SK-N-SH treated with all-trans-retinoic acid at 6 μM for 48 hours (cell line): ENCODE results near the gene GLRX.
"Not testable (repeated sequence)": the region's sequence is repeated elsewhere in the genome, so short reads cannot be mapped to it uniquely, and the experiment has no call there.

Experiments used
- ATAC-seq: fragments of 200-7000 bp; cut with Tn5 transposase; 3 replicates; pipeline ENCODE4 v1.9.1; 2020; ENCODE audit warnings: mild to moderate bottlenecking, moderate library complexity
- ARNTL ChIP-seq: fragments of 450-650 bp; formaldehyde crosslinking; IDR thresholded peaks from 2 replicates; pipeline ENCODE4 v1.5.0; 2020; ENCODE audit warnings: low read depth, mild to moderate bottlenecking, moderate library complexity, borderline replicate concordance
- BACH2 ChIP-seq: fragments of 250-450 bp; sonication (Bioruptor Pico); IDR thresholded peaks from 2 replicates; pipeline ENCODE4 v1.9.0; 2021; ENCODE audit warnings: mild to moderate bottlenecking, borderline replicate concordance
- ESRRG ChIP-seq: fragments of 250-450 bp; sonication (Bioruptor Pico); IDR thresholded peaks from 2 replicates; pipeline ENCODE4 v1.6.1; 2021; ENCODE audit warnings: mild to moderate bottlenecking
- GLIS3 ChIP-seq: fragments of 250-450 bp; sonication (Bioruptor Pico); IDR thresholded peaks from 2 replicates; pipeline ENCODE4 v1.5.0; 2020; ENCODE audit warnings: mild to moderate bottlenecking, moderate library complexity
- ISL1 ChIP-seq: fragments of 250-450 bp; sonication (Bioruptor Pico); IDR thresholded peaks from 2 replicates; pipeline ENCODE4 v2.1.2; 2022; ENCODE audit warnings: mild to moderate bottlenecking, moderate library complexity
- PATZ1 ChIP-seq: fragments of 250-450 bp; sonication (Bioruptor Pico); IDR thresholded peaks from 2 replicates; pipeline ENCODE4 v1.8.0; 2020; ENCODE audit warnings: mild to moderate bottlenecking, moderate library complexity, borderline replicate concordance
- RARB ChIP-seq: fragments of 250-450 bp; sonication (Bioruptor Pico); IDR thresholded peaks from 2 replicates; pipeline ENCODE4 v1.8.0; 2021; ENCODE audit warnings: mild to moderate bottlenecking, moderate library complexity
- SNAI2 ChIP-seq: fragments of 250-450 bp; sonication (Bioruptor Pico); IDR thresholded peaks from 2 replicates; pipeline ENCODE4 v1.5.0; 2020; ENCODE audit warnings: mild to moderate bottlenecking, moderate library complexity
- TOX ChIP-seq: fragments of 250-450 bp; sonication (Bioruptor Pico); IDR thresholded peaks from 2 replicates; pipeline ENCODE4 v1.8.0; 2021; ENCODE audit warnings: mild to moderate bottlenecking, moderate library complexity, borderline replicate concordance
- TSHZ2 ChIP-seq: fragments of 250-450 bp; sonication (Bioruptor Pico); IDR thresholded peaks from 2 replicates; pipeline ENCODE4 v1.5.0; 2020; ENCODE audit warnings: mild to moderate bottlenecking, moderate library complexity
- ZC3H10 ChIP-seq: fragments of 250-450 bp; sonication (Bioruptor Pico); IDR thresholded peaks from 2 replicates; pipeline ENCODE4 v1.5.1; 2021; ENCODE audit warnings: mild to moderate bottlenecking, moderate library complexity
- ZFP3 ChIP-seq: fragments of 250-450 bp; sonication (Bioruptor Pico); IDR thresholded peaks from 2 replicates; pipeline ENCODE4 v1.5.0; 2020; ENCODE audit warnings: mild to moderate bottlenecking, moderate library complexity
- ZFP30 ChIP-seq: fragments of 450-650 bp; formaldehyde crosslinking; IDR thresholded peaks from 2 replicates; pipeline ENCODE4 v1.5.0; 2022; ENCODE audit warnings: mild to moderate bottlenecking, moderate library complexity
- ZNF565 ChIP-seq: fragments of 450-650 bp; formaldehyde crosslinking; conservative IDR thresholded peaks from 2 replicates; pipeline ENCODE4 v1.5.0; 2020; ENCODE audit warnings: low read depth, mild to moderate bottlenecking, moderate library complexity
- ZNF8 ChIP-seq: fragments of 450-650 bp; formaldehyde crosslinking; IDR thresholded peaks from 2 replicates; pipeline ENCODE4 v1.5.0; 2020; ENCODE audit warnings: mild to moderate bottlenecking, moderate library complexity
- TF ChIP-seq, protein P1 (sequence below): fragments of 250-450 bp; sonication (Bioruptor Pico); IDR thresholded peaks from 2 replicates; pipeline ENCODE4 v1.8.0; 2021; ENCODE audit warnings: low read depth, mild to moderate bottlenecking, moderate library complexity, borderline replicate concordance
- TF ChIP-seq, protein P2 (sequence below): fragments of 250-450 bp; sonication (Bioruptor Pico); IDR thresholded peaks from 2 replicates; pipeline ENCODE4 v1.5.1; 2021; ENCODE audit warnings: mild to moderate bottlenecking, moderate library complexity

GLRX gene

GRCh38 chr5:95852567-95852966 lies 30.0 kb upstream of the GLRX start (continued):
- TF ChIP-seq PATZ1 (CRISPR knock-in tag) (no peak), ISL1 (CRISPR knock-in tag) (no peak), SNAI2 (CRISPR knock-in tag) (no peak), TSHZ2 (CRISPR knock-in tag) (no peak)
- TF ChIP-seq, protein P1, sequence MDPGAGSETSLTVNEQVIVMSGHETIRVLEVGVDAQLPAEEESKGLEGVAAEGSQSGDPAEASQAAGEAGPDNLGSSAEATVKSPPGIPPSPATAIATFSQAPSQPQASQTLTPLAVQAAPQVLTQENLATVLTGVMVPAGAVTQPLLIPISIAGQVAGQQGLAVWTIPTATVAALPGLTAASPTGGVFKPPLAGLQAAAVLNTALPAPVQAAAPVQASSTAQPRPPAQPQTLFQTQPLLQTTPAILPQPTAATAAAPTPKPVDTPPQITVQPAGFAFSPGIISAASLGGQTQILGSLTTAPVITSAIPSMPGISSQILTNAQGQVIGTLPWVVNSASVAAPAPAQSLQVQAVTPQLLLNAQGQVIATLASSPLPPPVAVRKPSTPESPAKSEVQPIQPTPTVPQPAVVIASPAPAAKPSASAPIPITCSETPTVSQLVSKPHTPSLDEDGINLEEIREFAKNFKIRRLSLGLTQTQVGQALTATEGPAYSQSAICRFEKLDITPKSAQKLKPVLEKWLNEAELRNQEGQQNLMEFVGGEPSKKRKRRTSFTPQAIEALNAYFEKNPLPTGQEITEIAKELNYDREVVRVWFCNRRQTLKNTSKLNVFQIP (CRISPR knock-in tag), result no peak

- not testable (repeated sequence) for ATAC-seq
Observed at GRCh38 chr5:95851141-95851540, 28.6 kb upstream of the GLRX start.

DNA sequence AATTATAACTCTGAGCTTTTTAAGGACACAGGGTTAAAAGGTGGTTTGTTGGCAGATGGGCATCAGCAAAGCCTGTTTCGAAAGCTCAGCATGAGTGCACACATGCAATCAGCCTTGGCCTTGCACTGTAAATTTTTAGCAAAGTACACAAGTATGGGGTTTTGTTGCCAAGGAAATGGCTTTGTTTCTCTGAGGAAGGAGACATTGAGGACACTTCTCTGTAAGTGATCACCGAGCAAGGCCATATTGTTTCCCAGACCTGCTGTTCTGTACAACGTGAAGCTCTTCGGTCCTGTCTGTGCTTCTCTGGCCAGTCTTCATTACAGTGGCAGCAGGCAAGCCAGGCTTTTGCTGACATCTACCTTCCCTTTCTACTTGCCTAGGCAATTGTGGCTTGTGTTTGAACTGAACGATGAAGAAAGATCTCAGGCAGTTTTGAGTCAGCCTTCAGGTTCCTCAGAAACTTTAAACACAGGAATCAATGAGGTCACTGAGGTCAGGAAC lies 27.9 kb upstream of the GLRX start:
- TF ChIP-seq ZFP3 (CRISPR knock-in tag) (no peak), ESRRG (CRISPR knock-in tag) (no peak), ZC3H10 (no peak), TOX (no peak), ZFP30 (CRISPR knock-in tag) (no peak), ZNF8 (no peak)
- TF ChIP-seq, protein P2, sequence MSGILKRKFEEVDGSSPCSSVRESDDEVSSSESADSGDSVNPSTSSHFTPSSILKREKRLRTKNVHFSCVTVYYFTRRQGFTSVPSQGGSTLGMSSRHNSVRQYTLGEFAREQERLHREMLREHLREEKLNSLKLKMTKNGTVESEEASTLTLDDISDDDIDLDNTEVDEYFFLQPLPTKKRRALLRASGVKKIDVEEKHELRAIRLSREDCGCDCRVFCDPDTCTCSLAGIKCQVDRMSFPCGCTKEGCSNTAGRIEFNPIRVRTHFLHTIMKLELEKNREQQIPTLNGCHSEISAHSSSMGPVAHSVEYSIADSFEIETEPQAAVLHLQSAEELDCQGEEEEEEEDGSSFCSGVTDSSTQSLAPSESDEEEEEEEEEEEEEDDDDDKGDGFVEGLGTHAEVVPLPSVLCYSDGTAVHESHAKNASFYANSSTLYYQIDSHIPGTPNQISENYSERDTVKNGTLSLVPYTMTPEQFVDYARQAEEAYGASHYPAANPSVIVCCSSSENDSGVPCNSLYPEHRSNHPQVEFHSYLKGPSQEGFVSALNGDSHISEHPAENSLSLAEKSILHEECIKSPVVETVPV, result no peak
- TF ChIP-seq, all 23 proteins: peak for 0
- no peak for ATAC-seq

- ATAC-seq, result no peak
- TF ChIP-seq ZNF565 (CRISPR knock-in tag) (no peak), ZFP30 (CRISPR knock-in tag) (no peak), GLIS3 (CRISPR knock-in tag) (no peak), ARNTL (CRISPR knock-in tag) (no peak), TOX (no peak), BACH2 (CRISPR knock-in tag) (no peak), RARB (no peak), ZFP3 (CRISPR knock-in tag) (no peak), SNAI2 (CRISPR knock-in tag) (no peak), PATZ1 (CRISPR knock-in tag) (no peak), ISL1 (CRISPR knock-in tag) (no peak), ZC3H10 (no peak)
- TF ChIP-seq, protein P2, result no peak
- TF ChIP-seq, protein P1 (CRISPR knock-in tag), result no peak
- TF ChIP-seq, all 23 proteins: peak for 0
Observed at GRCh38 chr5:95848701-95849100, 26.2 kb upstream of the GLRX start.
